ENCODE results near the gene HOXA10. TPM values are rescaled to one million over a fixed set of nuclear protein-coding genes. Genes with fewer than 3 reads are reported as not detected.
A peak's percentile ranks its signal among the peaks of the same experiment; 100 is the strongest.

Gene HOXA10
- total and polyA plus RNA-seq, 3 experiments from 2014 or later: 0.09 TPM; not detected in 2

GRCh38 chr7:27207348-27207985 lies 33.3 kb upstream of the HOXA10 start:
- no peak overlapping the region for H3K4me3 ChIP-seq (ENCODE audit: low read length)
- H3K27me3 ChIP-seq (ENCODE audit: insufficient read depth, low read length, poor library complexity, severe bottlenecking): peaks cover 84% of the 10 kb centered on the region
- POLR2A ChIA-PET: no interaction called here
- Mint-ChIP-seq H3K9me3 (peaks cover 0 to 7% (median 0%) of the 10 kb centered on the region in 5 donors), H3K27ac (peak overlapping the region in 1 of 8 donors; percentile 26), H3K36me3 (no peaks in the 10 kb centered on the region), H3K4me1 (peaks cover 20 to 25% (median 22%) of the 10 kb centered on the region in 3 donors), H3K4me3 (no peak overlapping the region), H3K27me3 (peaks cover 80 to 95% of the 10 kb centered on the region in 2 donors)
- DNase-seq: no peak
- no peak overlapping the region for H3K27ac ChIP-seq (ENCODE audit: low read depth, low read length)
- CTCF ChIA-PET: interaction anchor here (1.6 to 4.6 kb wide), 2 partner anchors 11 to 12 kb away, joined by 4 to 22 read pairs; no protein-coding TSS in a partner anchor
- H3K36me3 ChIP-seq (ENCODE audit: insufficient read depth, low read length): no peaks in the 10 kb centered on the region
- no peaks in the 10 kb centered on the region for H3K9me3 ChIP-seq (ENCODE audit: low read length)
- H3K4me1 ChIP-seq (ENCODE audit: insufficient read depth, low read length): peaks cover 5% of the 10 kb centered on the region

GRCh38 chr7:27205325-27206280 lies 31.5 kb upstream of the HOXA10 start:
- no peak for DNase-seq
- H3K4me1 ChIP-seq (ENCODE audit: insufficient read depth, low read length): peaks cover 17% of the 10 kb centered on the region
- peak overlapping the region in 3 of 8 donors; percentile 22 to 52 (median 38) for H3K27ac Mint-ChIP-seq
- H3K4me3 Mint-ChIP-seq: peak overlapping the region in 5 of 7 donors; percentile 14 to 56 (median 34)
- no peak overlapping the region for H3K4me3 ChIP-seq (ENCODE audit: low read length)
- H3K9me3 ChIP-seq (ENCODE audit: low read length): no peaks in the 10 kb centered on the region
- H3K27me3 Mint-ChIP-seq: peaks cover 86 to 96% of the 10 kb centered on the region in 2 donors
- no peaks in the 10 kb centered on the region for H3K36me3 ChIP-seq (ENCODE audit: insufficient read depth, low read length)
- peaks cover 34 to 42% (median 39%) of the 10 kb centered on the region in 3 donors for H3K4me1 Mint-ChIP-seq
- H3K27me3 ChIP-seq (ENCODE audit: insufficient read depth, low read length, poor library complexity, severe bottlenecking): peaks cover 86% of the 10 kb centered on the region
- no peaks in the 10 kb centered on the region for H3K36me3 Mint-ChIP-seq
- H3K9me3 Mint-ChIP-seq: peaks cover 0 to 10% (median 0%) of the 10 kb centered on the region in 5 donors
- ChIA-PET POLR2A (interaction anchor here (1.1 kb wide), 1 partner anchor 348 kb away, joined by 4 read pairs; no protein-coding TSS in a partner anchor), CTCF (interaction anchor here (1.2 to 2.9 kb wide), 3 partner anchors 10 to 21 kb away, joined by 3 to 9 read pairs (median 4); partner anchors contain the start of gene HOXA11)
- no peak overlapping the region for H3K27ac ChIP-seq (ENCODE audit: low read depth, low read length)

- H3K36me3 Mint-ChIP-seq: no peaks in the 10 kb centered on the region
- ChIA-PET CTCF (interaction anchor here (1.2 to 2.9 kb wide), 3 partner anchors 9 to 20 kb away, joined by 3 to 9 read pairs (median 4); partner anchors contain the start of gene HOXA11), POLR2A (interaction anchor here (0.6 to 1.1 kb wide), 2 partner anchors 23 to 349 kb away, joined by 3 to 4 read pairs; no protein-coding TSS in a partner anchor)
- H3K27ac Mint-ChIP-seq: peak overlapping the region in 1 of 8 donors; percentile 24
- peaks cover 84 to 94% of the 10 kb centered on the region in 2 donors for H3K27me3 Mint-ChIP-seq
- no peaks in the 10 kb centered on the region for H3K36me3 ChIP-seq (ENCODE audit: insufficient read depth, low read length)
- H3K4me3 ChIP-seq (ENCODE audit: low read length): no peak overlapping the region
- peaks cover 0 to 10% (median 0%) of the 10 kb centered on the region in 5 donors for H3K9me3 Mint-ChIP-seq
- no peaks in the 10 kb centered on the region for H3K9me3 ChIP-seq (ENCODE audit: low read length)
- H3K4me1 ChIP-seq (ENCODE audit: insufficient read depth, low read length): peaks cover 21% of the 10 kb centered on the region
- peaks cover 84% of the 10 kb centered on the region for H3K27me3 ChIP-seq (ENCODE audit: insufficient read depth, low read length, poor library complexity, severe bottlenecking)
- H3K27ac ChIP-seq (ENCODE audit: low read depth, low read length): no peak overlapping the region
- H3K4me3 Mint-ChIP-seq: peak overlapping the region in 5 of 7 donors; percentile 15 to 77 (median 38)
- DNase-seq: no peak
- peaks cover 32 to 43% (median 39%) of the 10 kb centered on the region in 3 donors for H3K4me1 Mint-ChIP-seq
Measured at GRCh38 chr7:27204851-27205322, 30.8 kb upstream of the HOXA10 start.

- CTCF ChIA-PET: interaction anchor here (0.6 to 2.9 kb wide), 4 partner anchors 8 to 457 kb away, joined by 3 to 9 read pairs (median 4); partner anchors contain the start of gene HOXA11
- peak overlapping the region in 3 of 7 donors; percentile 20 to 56 (median 53) for H3K4me3 Mint-ChIP-seq
Measured at GRCh38 chr7:27203964-27204594, 30.0 kb upstream of the HOXA10 start.

GRCh38 chr7:27203365-27203953 lies 29.3 kb upstream of the HOXA10 start:
- no peaks in the 10 kb centered on the region for H3K9me3 ChIP-seq (ENCODE audit: low read length)
- H3K9me3 Mint-ChIP-seq: peaks cover 0 to 10% (median 0%) of the 10 kb centered on the region in 5 donors

More at GRCh38 chr7:27203964-27204594, 30.0 kb upstream of the HOXA10 start:
- H3K27me3 ChIP-seq (ENCODE audit: insufficient read depth, low read length, poor library complexity, severe bottlenecking): peaks cover 82% of the 10 kb centered on the region
- peak overlapping the region in 2 of 8 donors; percentile 24 to 29 for H3K27ac Mint-ChIP-seq
- H3K27me3 Mint-ChIP-seq: peaks cover 79 to 89% of the 10 kb centered on the region in 2 donors
- H3K36me3 Mint-ChIP-seq: no peaks in the 10 kb centered on the region
- peaks cover 23% of the 10 kb centered on the region for H3K4me1 ChIP-seq (ENCODE audit: insufficient read depth, low read length)
- peaks cover 33 to 45% (median 41%) of the 10 kb centered on the region in 3 donors for H3K4me1 Mint-ChIP-seq
- DNase-seq: no peak
- H3K9me3 Mint-ChIP-seq: peaks cover 0 to 10% (median 0%) of the 10 kb centered on the region in 5 donors
- H3K4me3 ChIP-seq (ENCODE audit: low read length): no peak overlapping the region
- H3K27ac ChIP-seq (ENCODE audit: low read depth, low read length): no peak overlapping the region
- POLR2A ChIA-PET: no interaction called here
- H3K9me3 ChIP-seq (ENCODE audit: low read length): no peaks in the 10 kb centered on the region
- H3K36me3 ChIP-seq (ENCODE audit: insufficient read depth, low read length): no peaks in the 10 kb centered on the region

GRCh38 chr7:27202862-27203134 lies 28.7 kb upstream of the HOXA10 start:
- Histone ChIP-seq H3K36me3 (ENCODE audit: insufficient read depth, low read length) (no peaks in the 10 kb centered on the region), H3K4me3 (ENCODE audit: low read length) (no peak overlapping the region), H3K27me3 (ENCODE audit: insufficient read depth, low read length, poor library complexity, severe bottlenecking) (peaks cover 87% of the 10 kb centered on the region), H3K4me1 (ENCODE audit: insufficient read depth, low read length) (peaks cover 30% of the 10 kb centered on the region), H3K27ac (ENCODE audit: low read depth, low read length) (no peak overlapping the region), H3K9me3 (ENCODE audit: low read length) (no peaks in the 10 kb centered on the region)
- H3K27me3 Mint-ChIP-seq: peaks cover 81 to 90% of the 10 kb centered on the region in 2 donors
- DNase-seq: no peak
- peaks cover 43 to 57% (median 48%) of the 10 kb centered on the region in 3 donors for H3K4me1 Mint-ChIP-seq
- H3K9me3 Mint-ChIP-seq: peaks cover 0 to 14% (median 0%) of the 10 kb centered on the region in 5 donors
- ChIA-PET CTCF (interaction anchor here (1.0 to 1.3 kb wide), 2 partner anchors 42 to 571 kb away, joined by 3 read pairs; no protein-coding TSS in a partner anchor), POLR2A (no interaction called here)
- peak overlapping the region in 1 of 8 donors; percentile 66 for H3K27ac Mint-ChIP-seq
- H3K36me3 Mint-ChIP-seq: no peaks in the 10 kb centered on the region
- peak overlapping the region in 3 of 7 donors; percentile 19 to 63 (median 49) for H3K4me3 Mint-ChIP-seq

More at GRCh38 chr7:27203365-27203953, 29.3 kb upstream of the HOXA10 start:
- Histone ChIP-seq H3K27ac (ENCODE audit: low read depth, low read length) (no peak overlapping the region), H3K27me3 (ENCODE audit: insufficient read depth, low read length, poor library complexity, severe bottlenecking) (peaks cover 83% of the 10 kb centered on the region), H3K4me3 (ENCODE audit: low read length) (no peak overlapping the region), H3K36me3 (ENCODE audit: insufficient read depth, low read length) (no peaks in the 10 kb centered on the region), H3K4me1 (ENCODE audit: insufficient read depth, low read length) (peaks cover 29% of the 10 kb centered on the region)
- no peak for DNase-seq
- Mint-ChIP-seq H3K4me3 (peak overlapping the region in 1 of 7 donors; percentile 49), H3K4me1 (peaks cover 38 to 51% (median 41%) of the 10 kb centered on the region in 3 donors), H3K36me3 (no peaks in the 10 kb centered on the region), H3K27me3 (peaks cover 78 to 89% of the 10 kb centered on the region in 2 donors), H3K27ac (peak overlapping the region in 1 of 8 donors; percentile 24)
- CTCF ChIA-PET: interaction anchor here (1.0 kb wide), 1 partner anchor 14 kb away, joined by 3 read pairs; no protein-coding TSS in a partner anchor
- POLR2A ChIA-PET: no interaction called here
